GM18507 (cell line): Measurements from ENCODE around the gene CFAP251.

Source experiments
- DNase-seq: peaks from one replicate; pipeline ENCODE4 v3.0.0; 2011; ENCODE audit warnings: low read depth; ENCODE audit not compliant: insufficient read length; ENCODE audit errors: extremely low spot score
- FAIRE-seq: peaks from 2 replicates; lab custom pipeline; 2011; peaks lifted over from hg19 to GRCh38; lab: Jason Lieb, UNC

The CFAP251 gene

GRCh38 chr12:121939992-121940766, 21.8 kb downstream of the CFAP251 start:
- FAIRE-seq (no peak), DNase-seq (no peak)

GRCh38 chr12:121942145-121942718, 23.8 kb downstream of the CFAP251 start:
- FAIRE-seq (no peak), DNase-seq (no peak)

- DNase-seq (no peak), FAIRE-seq (no peak)
Measured at GRCh38 chr12:121943926-121944325, 25.5 kb downstream of the CFAP251 start.

GRCh38 chr12:121946313-121947025, 28.1 kb downstream of the CFAP251 start:
- FAIRE-seq (no peak), DNase-seq (no peak)

GRCh38 chr12:121947981-121948380, 29.6 kb downstream of the CFAP251 start:
- FAIRE-seq (no peak), DNase-seq (no peak)

- FAIRE-seq: no peak
- no peak for DNase-seq
Measured at GRCh38 chr12:121949648-121950397, 31.4 kb downstream of the CFAP251 start.

GRCh38 chr12:121953117-121953692, 34.8 kb downstream of the CFAP251 start:
- no peak for FAIRE-seq
- no peak for DNase-seq

- FAIRE-seq: no peak
Measured at GRCh38 chr12:121953695-121954094, 35.3 kb downstream of the CFAP251 start.

GRCh38 chr12:121955258-121956237, 37.2 kb downstream of the CFAP251 start:
- DNase-seq (no peak), FAIRE-seq (no peak)

More at GRCh38 chr12:121953695-121954094, 35.3 kb downstream of the CFAP251 start:
- DNase-seq: no peak

GRCh38 chr12:121957861-121958515, 39.6 kb downstream of the CFAP251 start:
- FAIRE-seq (no peak), DNase-seq (no peak)

- DNase-seq (no peak), FAIRE-seq (no peak)
Measured at GRCh38 chr12:121958541-121959240, 40.3 kb downstream of the CFAP251 start.

- FAIRE-seq: no peak
- DNase-seq: no peak
Measured at GRCh38 chr12:121960541-121960940, 42.1 kb downstream of the CFAP251 start.

GRCh38 chr12:121961195-121961879, 42.9 kb downstream of the CFAP251 start:
- no peak for FAIRE-seq
- no peak for DNase-seq

GRCh38 chr12:121963341-121964018, 45.1 kb downstream of the CFAP251 start:
- DNase-seq (no peak), FAIRE-seq (no peak)

- DNase-seq: no peak
- no peak for FAIRE-seq
Measured at GRCh38 chr12:121964813-121965643, 46.6 kb downstream of the CFAP251 start.
